Neural cell (in vitro differentiated cells): ENCODE measurements around the gene ITGA11. TPM values are rescaled to one million over a fixed set of nuclear protein-coding genes. Genes with fewer than 3 reads are reported as not detected.

Source experiments
- H2AFZ ChIP-seq: fragments of 200-600, 300-800 bp; sonication (generic), shearing (Covaris generic); 2 replicates; pipeline ENCODE4 v1.6.0; 2014; ENCODE audit warnings: low read depth, mild to moderate bottlenecking, antibody characterized with exemption, low read length, moderate library complexity
- H3F3A ChIP-seq: fragments of 200-600 bp; shearing (Covaris generic); 2 replicates; pipeline ENCODE4 v1.6.1; 2016; ENCODE audit warnings: mild to moderate bottlenecking, moderate library complexity, mixed read lengths, antibody characterized with exemption, low read length; ENCODE audit not compliant: insufficient read depth, poor library complexity, severe bottlenecking
- H3K27ac ChIP-seq: fragments of 200-600, 300-800 bp; sonication (generic), shearing (Covaris generic); 2 replicates; pipeline ENCODE4 v1.5.1; 2014; ENCODE audit warnings: mild to moderate bottlenecking, low read length, moderate library complexity
- H3K27me3 ChIP-seq: fragments of 300-800, 200-600 bp; sonication (generic), shearing (Covaris generic); 2 replicates; pipeline ENCODE4 v1.6.0; 2014; ENCODE audit warnings: mild to moderate bottlenecking, low read depth, low read length, moderate library complexity; ENCODE audit not compliant: insufficient read depth
- H3K36me3 ChIP-seq: fragments of 300-800, 200-600 bp; sonication (generic), shearing (Covaris generic); 2 replicates; pipeline ENCODE4 v1.5.1; 2014; ENCODE audit warnings: mild to moderate bottlenecking, antibody characterized with exemption, low read length, moderate library complexity; ENCODE audit not compliant: insufficient read depth
- H3K4me2 ChIP-seq: fragments of 300-800, 200-600 bp; sonication (generic), shearing (Covaris generic); 2 replicates; pipeline ENCODE4 v1.6.0; 2014; ENCODE audit warnings: mild to moderate bottlenecking, low read length
- H3K4me3 ChIP-seq: fragments of 300-800, 200-600 bp; sonication (generic), shearing (Covaris generic); 2 replicates; pipeline ENCODE4 v1.5.1; 2014; ENCODE audit warnings: mild to moderate bottlenecking, low read length, moderate library complexity
- H3K79me2 ChIP-seq: fragments of 200-600 bp; shearing (Covaris generic); replicated peaks from 2 replicates; pipeline ENCODE4 v1.6.0; 2014; ENCODE audit warnings: mild to moderate bottlenecking, low read length, moderate library complexity; ENCODE audit not compliant: insufficient read depth
- H3K9ac ChIP-seq: fragments of 300-800, 200-600 bp; sonication (generic), shearing (Covaris generic); 2 replicates; pipeline ENCODE4 v1.6.1; 2016; ENCODE audit warnings: mild to moderate bottlenecking, low read length, mixed read lengths
- H3K9me2 ChIP-seq: fragments of 200-600 bp; shearing (Covaris generic); 2 replicates; pipeline ENCODE4 v1.6.1; 2016; ENCODE audit warnings: mild to moderate bottlenecking, low read length, mixed read lengths; ENCODE audit not compliant: insufficient read depth
- H3K9me3 ChIP-seq: fragments of 200-600, 300-800 bp; sonication (generic), shearing (Covaris generic); 2 replicates; pipeline ENCODE4 v1.6.1; 2016; ENCODE audit warnings: mild to moderate bottlenecking, mixed run types, low read length, moderate library complexity, mixed read lengths
- H4K20me1 ChIP-seq: fragments of 200-600 bp; shearing (Covaris generic); 2 replicates; pipeline ENCODE4 v1.6.1; 2016; ENCODE audit warnings: mild to moderate bottlenecking, mixed run types; ENCODE audit not compliant: insufficient read depth
- EP300 ChIP-seq: fragments of 450-650 bp; conservative IDR thresholded peaks from 2 replicates; pipeline ENCODE4 v1.6.1; 2014; ENCODE audit warnings: antibody characterized with exemption, mild to moderate bottlenecking, moderate library complexity; ENCODE audit not compliant: poor library complexity, severe bottlenecking
- EZH2 ChIP-seq: fragments of 200-600, 300-800 bp; shearing (Covaris generic), sonication (generic); IDR thresholded peaks from 2 replicates; pipeline ENCODE4 v1.6.1; 2014; ENCODE audit warnings: antibody characterized with exemption, low read length, borderline replicate concordance, mild to moderate bottlenecking; ENCODE audit not compliant: insufficient read depth, poor library complexity, severe bottlenecking
- MXI1 ChIP-seq: fragments of 450-650 bp; conservative IDR thresholded peaks from 2 replicates; pipeline ENCODE4 v1.6.1; 2014; ENCODE audit warnings: antibody characterized with exemption, mild to moderate bottlenecking; ENCODE audit not compliant: poor library complexity, severe bottlenecking
- POLR2AphosphoS5 ChIP-seq: IDR thresholded peaks from 2 replicates; pipeline ENCODE4 v1.6.1; 2012
- RAD21 ChIP-seq: fragments of 450-650 bp; conservative IDR thresholded peaks from 2 replicates; pipeline ENCODE4 v1.6.1; 2014; ENCODE audit warnings: antibody characterized with exemption, mild to moderate bottlenecking, moderate library complexity
- REST ChIP-seq: IDR thresholded peaks from 2 replicates; pipeline ENCODE4 v1.6.1; 2012; ENCODE audit warnings: borderline replicate concordance
- SMC3 ChIP-seq: fragments of 450-650 bp; conservative IDR thresholded peaks from 2 replicates; pipeline ENCODE4 v1.6.1; 2014; ENCODE audit warnings: antibody characterized with exemption, mild to moderate bottlenecking, moderate library complexity; ENCODE audit not compliant: poor library complexity
- polyA plus RNA-seq: library from polyadenylated mRNA; depleted of rRNA; stranded (reverse); fragments of >200 nt; gene quantifications from 2 replicates; pipeline ENCODE4 v1.2.3, GENCODE V29; 2014

Gene ITGA11
- polyA plus RNA-seq, 1 donor from 2014 or later = not detected

GRCh38 chr15:68421115-68421551 lies 10.8 kb downstream of the ITGA11 start:
- Histone ChIP-seq H2AFZ (no peak overlapping the region), H3K27me3 (no peaks in the 10 kb centered on the region), H3K4me2 (no peak overlapping the region), H3K79me2 (no peaks in the 10 kb centered on the region), H3K27ac (no peak overlapping the region), H3K9me2 (no peaks in the 10 kb centered on the region), H3F3A (no peaks in the 10 kb centered on the region), H3K4me3 (no peak overlapping the region), H3K9ac (no peak overlapping the region), H3K9me3 (no peaks in the 10 kb centered on the region), H3K36me3 (no peaks in the 10 kb centered on the region), H4K20me1 (no peaks in the 10 kb centered on the region)
- TF ChIP-seq REST (no peak), MXI1 (no peak), SMC3 (no peak), EZH2 (no peak), RAD21 (no peak)

- no peaks in the 10 kb centered on the region for H3K9me2 ChIP-seq
- no peak overlapping the region for H3K4me3 ChIP-seq
- H4K20me1 ChIP-seq = no peaks in the 10 kb centered on the region
- H3K36me3 ChIP-seq = no peaks in the 10 kb centered on the region
- H3F3A ChIP-seq = no peaks in the 10 kb centered on the region
- H3K4me2 ChIP-seq = no peak overlapping the region
- TF ChIP-seq POLR2AphosphoS5 (peak; percentile 42), EP300 (no peak), SMC3 (no peak), REST (no peak)
- no peak overlapping the region for H3K27ac ChIP-seq
- H3K79me2 ChIP-seq = no peaks in the 10 kb centered on the region
- no peaks in the 10 kb centered on the region for H3K9me3 ChIP-seq
- no peak overlapping the region for H2AFZ ChIP-seq
- no peaks in the 10 kb centered on the region for H3K27me3 ChIP-seq
- no peak overlapping the region for H3K9ac ChIP-seq
Measured at GRCh38 chr15:68420186-68420684, 11.7 kb downstream of the ITGA11 start.
